ENCODE measurements around the gene ATF6. TPM values are rescaled to one million over a fixed set of nuclear protein-coding genes. Genes with fewer than 3 reads are reported as not detected.
A peak's percentile ranks its signal among the peaks of the same experiment; 100 is the strongest.

ATF6 gene
- total and polyA plus RNA-seq, 2 donors (not counting 3 experiments of a cell fraction or from before 2014, with no cell fraction given): 24.9 to 40.3 TPM

- Histone ChIP-seq H4K20me1 (replicated peaks; ENCODE audit: control insufficient read depth, extremely low read depth, insufficient read depth, low read length) (no peaks in the 10 kb centered on the region), H3K27me3 (ENCODE audit: control insufficient read depth in 2 of 2, insufficient read depth in 2 of 2, low read length in 2 of 2) (no peaks in the 10 kb centered on the region), H3K9me3 (replicated peaks; ENCODE audit: control insufficient read depth, insufficient read depth, low read length) (no peaks in the 10 kb centered on the region), H3K9me1 (replicated peaks; ENCODE audit: control insufficient read depth, extremely low read depth, insufficient read depth, low read length) (no peaks in the 10 kb centered on the region), H3K4me2 (ENCODE audit: insufficient read depth, low read length) (peak overlapping the region; percentile 32), H3K79me2 (ENCODE audit: control insufficient read depth, insufficient read depth, low read length) (no peaks in the 10 kb centered on the region), H3K9ac (replicated peaks; ENCODE audit: extremely low read depth, insufficient read depth, low read length) (no peak overlapping the region), H2AFZ (ENCODE audit: low read depth, low read length) (peak overlapping the region; percentile 26), H3K27ac (ENCODE audit: insufficient read depth, low read depth, low read length) (no peak overlapping the region), H3K36me3 (ENCODE audit: control insufficient read depth in 2 of 2, extremely low read depth in 1 of 2, insufficient read depth in 2 of 2, low read length in 2 of 2) (no peaks in the 10 kb centered on the region), H3K4me1 (ENCODE audit: control insufficient read depth, extremely low read depth, insufficient read depth, low read length) (peaks cover 25% of the 10 kb centered on the region), H3K4me3 (replicated peaks in 1 of 3; ENCODE audit: insufficient read depth in 1 of 3, low read depth in 1 of 3, low read length in 3 of 3) (no peak overlapping the region)
- dilution Hi-C loops (cut with MboI; ENCODE audit: extremely low pct_ligation_motif_present, low sequenced_read_pairs) (no loop called here), intact Hi-C loops (cut with micrococcal nuclease) (no loop called here)
- FAIRE-seq (peak; percentile 79), DNase-seq (ENCODE audit: low read depth, low spot score) (peak; percentile 67)
- BruUV-seq (replicated peaks): no TSS peak
- POLR2A ChIA-PET: no interaction called here
- CTCF ChIA-PET: interaction anchor here (0.6 to 2.4 kb wide), 7 partner anchors 8 to 246 kb away, joined by 3 to 8 read pairs (median 3); partner anchors contain the start of gene DUSP12
- peak; percentile 45 for TF ChIP-seq FOS (IDR thresholded peaks at IDR 0.05; ENCODE audit: borderline replicate concordance, insufficient read depth, low read length)
- TF ChIP-seq JUN (IDR thresholded peaks at IDR 0.05; ENCODE audit: borderline replicate concordance, insufficient read depth, insufficient read length, low read depth): no peak
- no peak for TF ChIP-seq CTCF (IDR thresholded peaks at IDR 0.05; ENCODE audit: extremely low read depth in 1 of 2, insufficient read depth in 1 of 2, low read depth in 1 of 2, low read length in 2 of 2)
- TF ChIP-seq POLR2A (IDR thresholded peaks at IDR 0.05; ENCODE audit: low read depth, low read length): no peak
- peak; percentile 32 for TF ChIP-seq GATA2 (IDR thresholded peaks at IDR 0.05; ENCODE audit: insufficient read depth, insufficient read length, low read depth, low read length)
These were observed 32.6 kb upstream of the ATF6 start for GRCh38 chr1:161733526-161733925.

GRCh38 chr1:161735837-161736236 lies 30.3 kb upstream of the ATF6 start:
- no peak overlapping the region for H3K27ac ChIP-seq (ENCODE audit: insufficient read depth, low read depth, low read length)
- intact Hi-C loops (cut with micrococcal nuclease) (no loop called here), dilution Hi-C loops (cut with MboI; ENCODE audit: extremely low pct_ligation_motif_present, low sequenced_read_pairs) (no loop called here)
- H3K36me3 ChIP-seq (ENCODE audit: control insufficient read depth in 2 of 2, extremely low read depth in 1 of 2, insufficient read depth in 2 of 2, low read length in 2 of 2): no peaks in the 10 kb centered on the region
- H3K9me1 ChIP-seq (replicated peaks; ENCODE audit: control insufficient read depth, extremely low read depth, insufficient read depth, low read length): no peaks in the 10 kb centered on the region
- no TSS peak for BruUV-seq (replicated peaks)
- no peak overlapping the region for H2AFZ ChIP-seq (ENCODE audit: low read depth, low read length)
- H3K9me3 ChIP-seq (replicated peaks; ENCODE audit: control insufficient read depth, insufficient read depth, low read length): no peaks in the 10 kb centered on the region
- CTCF ChIA-PET: interaction anchor here (1.7 to 4.3 kb wide), 2 partner anchors 9 to 251 kb away, joined by 3 to 32 read pairs; no protein-coding TSS in a partner anchor
- POLR2A ChIA-PET: no interaction called here
- H3K79me2 ChIP-seq (ENCODE audit: control insufficient read depth, insufficient read depth, low read length): no peaks in the 10 kb centered on the region
- H3K9ac ChIP-seq (replicated peaks; ENCODE audit: extremely low read depth, insufficient read depth, low read length): no peak overlapping the region
- H4K20me1 ChIP-seq (replicated peaks; ENCODE audit: control insufficient read depth, extremely low read depth, insufficient read depth, low read length): no peaks in the 10 kb centered on the region
- DNase-seq (ENCODE audit: low read depth, low spot score) (no peak), FAIRE-seq (no peak)
- TF ChIP-seq MYC (IDR thresholded peaks at IDR 0.05; ENCODE audit: low read depth, low read length): no peak
- no peak for TF ChIP-seq JUN (IDR thresholded peaks at IDR 0.05; ENCODE audit: borderline replicate concordance, insufficient read depth, insufficient read length, low read depth)
- no peak for TF ChIP-seq FOS (IDR thresholded peaks at IDR 0.05; ENCODE audit: borderline replicate concordance, insufficient read depth, low read length)
- TF ChIP-seq POLR2A (IDR thresholded peaks at IDR 0.05; ENCODE audit: low read depth, low read length): no peak
- no peak for TF ChIP-seq EZH2 (IDR thresholded peaks at IDR 0.05; ENCODE audit: borderline replicate concordance, low read depth, low read length, severe bottlenecking)
- TF ChIP-seq POLR2AphosphoS5 (IDR thresholded peaks at IDR 0.05; ENCODE audit: insufficient read depth, low read depth, low read length): no peak
- TF ChIP-seq MAX (IDR thresholded peaks at IDR 0.05; ENCODE audit: insufficient read depth, insufficient read length): no peak
- no peaks in the 10 kb centered on the region for H3K27me3 ChIP-seq (ENCODE audit: control insufficient read depth in 2 of 2, insufficient read depth in 2 of 2, low read length in 2 of 2)
- H3K4me3 ChIP-seq (replicated peaks in 1 of 3; ENCODE audit: insufficient read depth in 1 of 3, low read depth in 1 of 3, low read length in 3 of 3): no peak overlapping the region
- no peak overlapping the region for H3K4me2 ChIP-seq (ENCODE audit: insufficient read depth, low read length)
- peaks cover 11% of the 10 kb centered on the region for H3K4me1 ChIP-seq (ENCODE audit: control insufficient read depth, extremely low read depth, insufficient read depth, low read length)

Data from endothelial cell of umbilical vein (primary cell).